Neural cell (in vitro differentiated cells): ENCODE measurements around the gene KNTC1.

Experiments used
- CTCF ChIP-seq: fragments of 450-650 bp; IDR thresholded peaks from 2 replicates; pipeline ENCODE4 v1.5.1; 2014; ENCODE audit warnings: antibody characterized with exemption, mild to moderate bottlenecking, moderate library complexity; ENCODE audit not compliant: poor library complexity, severe bottlenecking
- POLR2AphosphoS5 ChIP-seq: IDR thresholded peaks from 2 replicates; pipeline ENCODE4 v1.6.1; 2012
- RAD21 ChIP-seq: fragments of 450-650 bp; conservative IDR thresholded peaks from 2 replicates; pipeline ENCODE4 v1.6.1; 2014; ENCODE audit warnings: antibody characterized with exemption, mild to moderate bottlenecking, moderate library complexity
- REST ChIP-seq: IDR thresholded peaks from 2 replicates; pipeline ENCODE4 v1.6.1; 2012; ENCODE audit warnings: borderline replicate concordance

GRCh38 chr12:122614839-122615238 lies 87.8 kb downstream of the KNTC1 start:
- TF ChIP-seq CTCF, result no peak
- TF ChIP-seq REST, result no peak
- no peak for TF ChIP-seq POLR2AphosphoS5
- no peak for TF ChIP-seq RAD21
